Brain microvascular endothelial cell (primary cell): ENCODE data around the gene ATXN7.
A peak's percentile ranks its signal among the peaks of the same experiment; 100 is the strongest.

ENCODE experiments used
- DNase-seq: peaks from one replicate; pipeline ENCODE4 v3.0.0-alpha.2; 2020
- H3K27ac ChIP-seq: fragments of 250-450 bp; sonication (Bioruptor Pico); 2 replicates; pipeline ENCODE4 v1.5.1; 2020; ENCODE audit warnings: mild to moderate bottlenecking, moderate library complexity
- H3K27me3 ChIP-seq: fragments of 250-450 bp; sonication (Bioruptor Pico); replicated peaks from 2 replicates; pipeline ENCODE4 v1.5.1; 2020; ENCODE audit warnings: mild to moderate bottlenecking
- H3K36me3 ChIP-seq: fragments of 250-450 bp; sonication (Bioruptor Pico); replicated peaks from 2 replicates; pipeline ENCODE4 v1.5.1; 2020; ENCODE audit warnings: mild to moderate bottlenecking
- H3K4me3 ChIP-seq: 2 replicates; pipeline ENCODE4 v1.5.1; 2011; ENCODE audit warnings: low read depth, mild to moderate bottlenecking, control low read depth, low read length, moderate library complexity
- in situ Hi-C: cut with HindIII; loops from 2 replicates; pipeline ENCODE4 v1.10.0; 2017; ENCODE audit warnings: low sequenced_read_pairs, low pct_ligation_motif_present
- TF ChIP-seq, protein P1 (sequence below): IDR thresholded peaks from 2 replicates; pipeline ENCODE4 v1.5.1; 2011; ENCODE audit warnings: low read depth, mild to moderate bottlenecking, moderate library complexity, low read length, control low read depth, inconsistent platforms; ENCODE audit errors: missing control alignments

ATXN7 gene, protein sequence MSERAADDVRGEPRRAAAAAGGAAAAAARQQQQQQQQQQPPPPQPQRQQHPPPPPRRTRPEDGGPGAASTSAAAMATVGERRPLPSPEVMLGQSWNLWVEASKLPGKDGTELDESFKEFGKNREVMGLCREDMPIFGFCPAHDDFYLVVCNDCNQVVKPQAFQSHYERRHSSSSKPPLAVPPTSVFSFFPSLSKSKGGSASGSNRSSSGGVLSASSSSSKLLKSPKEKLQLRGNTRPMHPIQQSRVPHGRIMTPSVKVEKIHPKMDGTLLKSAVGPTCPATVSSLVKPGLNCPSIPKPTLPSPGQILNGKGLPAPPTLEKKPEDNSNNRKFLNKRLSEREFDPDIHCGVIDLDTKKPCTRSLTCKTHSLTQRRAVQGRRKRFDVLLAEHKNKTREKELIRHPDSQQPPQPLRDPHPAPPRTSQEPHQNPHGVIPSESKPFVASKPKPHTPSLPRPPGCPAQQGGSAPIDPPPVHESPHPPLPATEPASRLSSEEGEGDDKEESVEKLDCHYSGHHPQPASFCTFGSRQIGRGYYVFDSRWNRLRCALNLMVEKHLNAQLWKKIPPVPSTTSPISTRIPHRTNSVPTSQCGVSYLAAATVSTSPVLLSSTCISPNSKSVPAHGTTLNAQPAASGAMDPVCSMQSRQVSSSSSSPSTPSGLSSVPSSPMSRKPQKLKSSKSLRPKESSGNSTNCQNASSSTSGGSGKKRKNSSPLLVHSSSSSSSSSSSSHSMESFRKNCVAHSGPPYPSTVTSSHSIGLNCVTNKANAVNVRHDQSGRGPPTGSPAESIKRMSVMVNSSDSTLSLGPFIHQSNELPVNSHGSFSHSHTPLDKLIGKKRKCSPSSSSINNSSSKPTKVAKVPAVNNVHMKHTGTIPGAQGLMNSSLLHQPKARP

DNA sequence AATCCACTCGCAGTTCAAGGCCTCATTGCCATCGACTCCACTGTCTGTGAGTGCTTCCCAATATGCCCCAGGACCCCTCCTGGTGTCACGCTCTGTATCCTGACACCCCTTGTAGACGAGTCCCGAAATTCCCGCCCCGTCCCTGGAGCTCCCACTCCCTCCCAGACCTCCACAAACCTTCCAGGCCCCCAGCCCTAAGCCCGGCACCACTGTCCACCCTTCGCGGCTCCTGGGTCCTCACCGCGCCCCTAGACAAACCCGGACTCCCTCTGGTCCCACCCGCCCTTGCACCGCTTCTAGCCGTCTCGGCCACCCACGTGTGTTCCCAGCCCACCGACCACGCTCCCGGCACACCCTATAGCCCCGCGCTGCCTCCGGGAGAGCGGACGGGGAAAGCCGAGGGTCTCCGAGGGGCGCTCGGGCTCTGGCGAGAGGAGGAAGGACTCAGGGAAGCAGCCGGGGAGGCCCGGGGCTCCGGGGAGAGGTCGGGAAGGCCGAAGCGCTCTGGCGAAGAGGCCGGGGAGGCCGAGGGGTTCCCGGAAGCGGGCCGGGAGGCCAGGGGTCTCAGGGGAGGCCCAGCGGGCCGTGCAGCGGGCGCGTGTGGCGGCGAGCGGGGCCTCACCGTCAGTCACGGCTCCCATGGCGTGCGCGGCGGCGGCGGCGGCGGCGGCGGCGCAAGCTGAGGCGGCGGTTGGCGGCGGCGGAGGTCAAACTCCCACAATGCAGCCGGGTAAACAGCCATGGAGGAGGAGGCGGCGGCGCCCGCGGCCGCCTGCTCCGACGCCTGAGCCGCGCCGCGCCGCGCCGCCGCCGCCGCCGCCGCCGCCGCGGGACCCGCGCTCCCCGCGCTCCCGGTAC, at the start of gene ATXN7, which contains the start of gene THOC7:
Gene ATXN7 (plus strand): TSS at position 718 of the 858 bp plus-strand sequence. CDS start 48,732 bp downstream, outside the sequence.
Gene THOC7 (minus strand): TSS at position 656 of the 858 bp plus-strand sequence. CDS start 15 bp downstream, at position 641.
- in situ Hi-C loops = no loop called here
- no peaks in the 10 kb centered on the region for H3K36me3 ChIP-seq
- no peaks in the 10 kb centered on the region for H3K27me3 ChIP-seq
- DNase-seq = peak; percentile 52
- TF ChIP-seq, protein P1, sequence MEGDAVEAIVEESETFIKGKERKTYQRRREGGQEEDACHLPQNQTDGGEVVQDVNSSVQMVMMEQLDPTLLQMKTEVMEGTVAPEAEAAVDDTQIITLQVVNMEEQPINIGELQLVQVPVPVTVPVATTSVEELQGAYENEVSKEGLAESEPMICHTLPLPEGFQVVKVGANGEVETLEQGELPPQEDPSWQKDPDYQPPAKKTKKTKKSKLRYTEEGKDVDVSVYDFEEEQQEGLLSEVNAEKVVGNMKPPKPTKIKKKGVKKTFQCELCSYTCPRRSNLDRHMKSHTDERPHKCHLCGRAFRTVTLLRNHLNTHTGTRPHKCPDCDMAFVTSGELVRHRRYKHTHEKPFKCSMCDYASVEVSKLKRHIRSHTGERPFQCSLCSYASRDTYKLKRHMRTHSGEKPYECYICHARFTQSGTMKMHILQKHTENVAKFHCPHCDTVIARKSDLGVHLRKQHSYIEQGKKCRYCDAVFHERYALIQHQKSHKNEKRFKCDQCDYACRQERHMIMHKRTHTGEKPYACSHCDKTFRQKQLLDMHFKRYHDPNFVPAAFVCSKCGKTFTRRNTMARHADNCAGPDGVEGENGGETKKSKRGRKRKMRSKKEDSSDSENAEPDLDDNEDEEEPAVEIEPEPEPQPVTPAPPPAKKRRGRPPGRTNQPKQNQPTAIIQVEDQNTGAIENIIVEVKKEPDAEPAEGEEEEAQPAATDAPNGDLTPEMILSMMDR = no peak
- H3K4me3 ChIP-seq = peak within 1 kb of the TSS; percentile 89
- H3K27ac ChIP-seq = peak within 1 kb of the TSS; percentile 78

DNA sequence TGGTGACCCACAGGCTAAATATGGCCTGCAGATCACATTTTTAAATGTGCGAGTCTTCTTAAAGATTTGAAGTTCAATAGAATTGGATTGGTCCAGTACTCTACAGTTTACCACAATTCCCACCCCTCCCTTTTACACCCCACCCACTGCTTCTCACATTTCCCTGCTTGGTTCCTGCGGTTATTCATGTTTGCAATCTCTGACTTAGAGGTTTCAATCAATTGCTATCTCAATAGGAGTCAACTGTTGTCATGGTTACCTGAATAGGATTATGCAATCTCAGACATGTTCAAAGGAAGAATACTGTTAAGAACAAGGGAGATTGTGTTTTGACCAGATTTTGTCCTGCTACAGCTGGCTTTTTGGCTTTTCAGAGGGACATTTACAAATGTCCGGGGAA, 49.4 kb upstream of the ATXN7 start:
- Histone ChIP-seq H3K27ac (no peak overlapping the region), H3K27me3 (no peaks in the 10 kb centered on the region), H3K4me3 (no peak overlapping the region), H3K36me3 (no peaks in the 10 kb centered on the region)
- no peak for DNase-seq
- in situ Hi-C loops = loop anchor here (25.0 kb wide), 1 partner anchor 452 kb away; no protein-coding TSS in a partner anchor
- TF ChIP-seq, protein P1 = no peak

DNA sequence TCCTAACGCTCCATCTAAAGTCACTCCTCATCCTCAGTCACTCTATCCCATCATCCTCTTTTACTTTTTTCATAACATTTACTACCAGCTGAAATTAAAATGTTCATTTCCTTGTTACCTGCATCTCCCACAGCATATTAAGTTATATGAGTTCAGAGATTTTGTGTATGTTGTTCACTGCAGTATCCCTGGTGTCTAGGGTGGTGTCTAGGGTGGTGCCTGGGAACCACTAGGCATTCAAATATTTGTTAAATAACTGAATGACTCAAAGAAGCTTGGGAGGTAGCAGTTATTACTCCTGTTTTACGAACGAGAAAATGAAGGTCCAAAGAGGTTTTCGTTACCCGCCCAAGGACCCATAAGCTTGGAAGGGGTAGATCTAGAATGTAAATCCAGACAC, 46.4 kb upstream of the ATXN7 start:
- Histone ChIP-seq H3K4me3 (no peak overlapping the region), H3K27me3 (no peaks in the 10 kb centered on the region), H3K36me3 (no peaks in the 10 kb centered on the region), H3K27ac (no peak overlapping the region)
- no peak for DNase-seq
- TF ChIP-seq, protein P1 = no peak
- in situ Hi-C loops = loop anchor here (25.0 kb wide), 1 partner anchor 455 kb away; no protein-coding TSS in a partner anchor

DNA sequence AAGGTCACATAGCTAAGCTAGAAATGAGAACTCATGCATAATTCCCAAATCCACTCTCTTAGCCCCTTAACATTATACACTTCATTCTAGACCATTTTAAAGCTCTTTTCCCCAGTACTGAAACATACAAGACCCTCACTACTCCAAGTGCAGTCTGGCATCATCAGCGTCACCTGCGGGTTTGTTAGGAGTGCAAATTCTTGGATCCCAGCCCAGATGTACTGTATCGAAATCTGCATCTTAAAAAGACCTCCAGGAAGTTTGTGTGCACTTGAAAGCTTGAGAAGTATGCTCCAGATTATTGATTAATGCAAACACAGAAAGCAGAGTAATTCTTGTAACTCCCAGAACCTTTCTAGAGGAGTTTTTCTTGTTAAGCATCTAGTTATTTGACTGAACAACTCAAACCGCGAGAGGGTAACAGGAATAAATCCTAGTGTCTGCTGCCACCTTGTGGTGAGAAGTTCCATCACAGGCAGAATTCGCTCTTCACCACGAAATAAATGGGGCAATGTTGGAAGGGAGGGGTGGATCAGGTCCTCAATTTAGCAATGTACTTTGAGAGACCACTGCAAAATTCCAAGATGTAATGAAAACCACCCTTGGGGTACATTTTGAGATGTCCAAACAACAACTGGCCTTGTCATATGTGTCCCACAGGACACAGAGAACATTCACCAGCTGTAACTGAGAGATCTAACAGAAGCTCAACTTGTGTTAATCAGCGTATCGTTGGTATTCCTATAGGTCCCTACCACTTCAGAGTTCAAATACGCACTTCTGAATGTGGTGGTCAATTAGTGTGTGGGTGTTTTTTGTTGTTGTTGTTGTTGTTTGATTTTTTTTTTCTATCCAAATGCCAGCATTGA, 45.2 kb upstream of the ATXN7 start:
- no peaks in the 10 kb centered on the region for H3K27me3 ChIP-seq
- H3K36me3 ChIP-seq = no peaks in the 10 kb centered on the region
- H3K4me3 ChIP-seq = no peak overlapping the region
- H3K27ac ChIP-seq = no peak overlapping the region
- in situ Hi-C loops = loop anchor here (25.0 kb wide), 1 partner anchor 456 kb away; no protein-coding TSS in a partner anchor
- TF ChIP-seq, protein P1 = peak; percentile 83
- DNase-seq = peak; percentile 56

DNA sequence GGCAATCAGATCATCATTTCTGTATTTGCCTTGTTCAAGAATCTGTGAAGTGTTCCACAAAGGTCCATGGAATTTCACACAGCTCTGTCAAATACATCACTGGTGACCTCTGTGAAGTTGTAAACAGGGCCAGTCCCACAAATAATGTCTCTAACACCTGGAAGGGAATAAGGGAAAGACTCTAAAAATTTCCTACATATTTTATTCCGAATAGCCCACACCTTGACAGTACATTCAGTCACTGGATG, 44.6 kb upstream of the ATXN7 start, which contains the start of gene C3orf49:
Gene C3orf49 (plus strand): TSS at position 149 of the 248 bp plus-strand sequence. CDS start 173 bp downstream, outside the sequence.
- in situ Hi-C loops = loop anchor here (25.0 kb wide), 1 partner anchor 457 kb away; no protein-coding TSS in a partner anchor
- TF ChIP-seq, protein P1 = no peak

More for the DNA sequence above, 44.6 kb upstream of the ATXN7 start, which contains the start of gene C3orf49:
- no peak for DNase-seq
- Histone ChIP-seq H3K27me3 (no peaks in the 10 kb centered on the region), H3K27ac (no peak within 1 kb of the TSS), H3K4me3 (no peak within 1 kb of the TSS), H3K36me3 (no peaks in the 10 kb centered on the region)
